ENCODE results near the gene LRMDA.

LRMDA gene

GRCh38 chr10:76540786-76541185 is 1109.4 kb downstream of the LRMDA start:
- Histone ChIP-seq H3K4me1 (ENCODE audit: insufficient read depth, low read length, poor library complexity, severe bottlenecking) (no peaks in the 10 kb centered on the region), H2AFZ (ENCODE audit: low read length) (no peak overlapping the region)
- TF ChIP-seq CTCF (conservative IDR thresholded peaks at IDR 0.05; ENCODE audit: low read length) (no peak), EZH2phosphoT487 (IDR thresholded peaks at IDR 0.05; ENCODE audit: borderline replicate concordance) (no peak)

DNA sequence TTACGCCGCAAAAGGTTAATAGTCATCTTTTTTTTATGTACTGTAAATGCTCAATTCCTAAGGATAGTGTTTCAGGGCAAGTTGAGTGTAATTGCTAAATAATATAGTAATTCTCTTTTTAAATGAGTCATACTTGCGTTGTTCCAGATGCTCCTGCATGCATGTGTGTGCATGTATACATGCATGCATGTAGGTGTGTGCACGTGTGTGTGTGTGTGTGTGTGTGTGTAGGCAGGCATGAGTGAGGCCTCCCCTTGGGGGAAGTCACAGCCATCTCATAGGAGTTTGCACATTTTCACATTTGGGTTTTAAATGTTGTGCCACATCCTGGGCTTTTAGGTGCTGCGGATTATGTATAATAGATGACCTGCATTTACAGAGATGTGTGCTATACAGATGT is 1110.4 kb downstream of the LRMDA start:
- no peaks in the 10 kb centered on the region for H3K27me3 ChIP-seq (ENCODE audit: insufficient read depth, low read length, poor library complexity, severe bottlenecking)
- no peaks in the 10 kb centered on the region for H3K9me3 ChIP-seq (ENCODE audit: insufficient read depth, low read depth, low read length)
- H3F3A ChIP-seq (ENCODE audit: low read depth): no peaks in the 10 kb centered on the region
- no peaks in the 10 kb centered on the region for H3K79me2 ChIP-seq (ENCODE audit: insufficient read depth, low read length)
- no peaks in the 10 kb centered on the region for H3K4me1 ChIP-seq (ENCODE audit: insufficient read depth, low read length, poor library complexity, severe bottlenecking)
- H3K9ac ChIP-seq (ENCODE audit: low read depth, low read length, poor library complexity, severe bottlenecking): no peak overlapping the region
- no peaks in the 10 kb centered on the region for H4K20me1 ChIP-seq (ENCODE audit: insufficient read depth, low read length, poor library complexity, severe bottlenecking)
- TF ChIP-seq EZH2phosphoT487 (IDR thresholded peaks at IDR 0.05; ENCODE audit: borderline replicate concordance) (no peak), CTCF (conservative IDR thresholded peaks at IDR 0.05; ENCODE audit: low read length) (no peak)
- H3K9me2 ChIP-seq (replicated peaks; ENCODE audit: low read depth, low read length): no peaks in the 10 kb centered on the region
- H3K4me3 ChIP-seq (ENCODE audit: low read length, poor library complexity, severe bottlenecking): no peak overlapping the region
- H2AFZ ChIP-seq (ENCODE audit: low read length): no peak overlapping the region
- H3K36me3 ChIP-seq (ENCODE audit: insufficient read depth, low read length): no peaks in the 10 kb centered on the region
- no peak overlapping the region for H3K4me2 ChIP-seq (ENCODE audit: low read depth, low read length, poor library complexity, severe bottlenecking)

More at GRCh38 chr10:76540786-76541185, 1109.4 kb downstream of the LRMDA start:
- no peaks in the 10 kb centered on the region for H3K79me2 ChIP-seq (ENCODE audit: insufficient read depth, low read length)
- no peaks in the 10 kb centered on the region for H3F3A ChIP-seq (ENCODE audit: low read depth)
- no peak overlapping the region for H3K4me2 ChIP-seq (ENCODE audit: low read depth, low read length, poor library complexity, severe bottlenecking)
- no peak overlapping the region for H3K9ac ChIP-seq (ENCODE audit: low read depth, low read length, poor library complexity, severe bottlenecking)
- no peaks in the 10 kb centered on the region for H3K27me3 ChIP-seq (ENCODE audit: insufficient read depth, low read length, poor library complexity, severe bottlenecking)
- no peak overlapping the region for H3K4me3 ChIP-seq (ENCODE audit: low read length, poor library complexity, severe bottlenecking)
- no peaks in the 10 kb centered on the region for H4K20me1 ChIP-seq (ENCODE audit: insufficient read depth, low read length, poor library complexity, severe bottlenecking)
- no peaks in the 10 kb centered on the region for H3K9me2 ChIP-seq (replicated peaks; ENCODE audit: low read depth, low read length)
- no peaks in the 10 kb centered on the region for H3K9me3 ChIP-seq (ENCODE audit: insufficient read depth, low read depth, low read length)
- no peaks in the 10 kb centered on the region for H3K36me3 ChIP-seq (ENCODE audit: insufficient read depth, low read length)

DNA sequence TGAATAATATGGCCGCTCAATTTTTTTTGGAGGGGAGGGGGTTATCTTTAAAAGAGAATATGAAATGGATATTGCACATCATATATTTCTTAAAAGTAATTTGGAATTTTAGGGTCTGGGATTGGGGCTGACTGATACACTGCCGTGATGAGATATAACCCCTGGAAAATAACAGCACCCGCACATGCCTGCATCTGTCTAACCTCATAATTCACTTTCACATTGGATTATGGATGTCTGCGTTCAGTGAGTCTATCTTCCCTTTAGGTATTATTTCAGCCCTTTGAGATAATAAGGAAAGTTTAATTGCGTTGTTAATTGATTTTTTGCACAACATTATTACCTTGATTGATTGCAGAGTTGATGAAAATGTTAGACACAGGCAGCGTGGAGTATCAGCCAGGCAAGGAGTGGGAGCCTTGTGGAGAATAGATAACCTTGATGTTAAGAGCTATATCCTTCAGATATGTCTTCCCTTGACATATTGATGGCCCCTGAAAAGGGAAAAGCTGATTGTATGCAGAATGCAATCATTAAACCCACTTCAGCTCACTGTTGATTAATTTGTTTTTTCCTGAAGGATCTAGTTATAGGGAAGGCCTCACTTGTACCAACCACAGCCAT is 1111.0 kb downstream of the LRMDA start:
- Histone ChIP-seq H3K4me2 (ENCODE audit: low read depth, low read length, poor library complexity, severe bottlenecking) (no peak overlapping the region), H3K4me3 (ENCODE audit: low read length, poor library complexity, severe bottlenecking) (no peak overlapping the region), H3F3A (ENCODE audit: low read depth) (no peaks in the 10 kb centered on the region), H3K36me3 (ENCODE audit: insufficient read depth, low read length) (no peaks in the 10 kb centered on the region), H3K27me3 (ENCODE audit: insufficient read depth, low read length, poor library complexity, severe bottlenecking) (no peaks in the 10 kb centered on the region), H3K79me2 (ENCODE audit: insufficient read depth, low read length) (no peaks in the 10 kb centered on the region), H3K9me3 (ENCODE audit: insufficient read depth, low read depth, low read length) (no peaks in the 10 kb centered on the region), H2AFZ (ENCODE audit: low read length) (no peak overlapping the region), H3K9me2 (replicated peaks; ENCODE audit: low read depth, low read length) (no peaks in the 10 kb centered on the region), H3K9ac (ENCODE audit: low read depth, low read length, poor library complexity, severe bottlenecking) (no peak overlapping the region), H4K20me1 (ENCODE audit: insufficient read depth, low read length, poor library complexity, severe bottlenecking) (no peaks in the 10 kb centered on the region), H3K4me1 (ENCODE audit: insufficient read depth, low read length, poor library complexity, severe bottlenecking) (no peaks in the 10 kb centered on the region)
- no peak for TF ChIP-seq EZH2phosphoT487 (IDR thresholded peaks at IDR 0.05; ENCODE audit: borderline replicate concordance)
- no peak for TF ChIP-seq CTCF (conservative IDR thresholded peaks at IDR 0.05; ENCODE audit: low read length)

Data from Loucy (cell line).